NCI-H524 treated with DMSO at 0.1 percent for 48 hours (cell line): ENCODE measurements around the gene UBE2L3.
A peak's percentile ranks its signal among the peaks of the same experiment; 100 is the strongest.
"Not testable (repeated sequence)": the region's sequence is repeated elsewhere in the genome, so short reads cannot be mapped to it uniquely, and the experiment has no call there.

ENCODE experiments used
- DNase-seq: peaks from one replicate; lab custom pipeline; 2025; lab: John Stamatoyannopoulos, UW

UBE2L3 gene

GRCh38 chr22:21599053-21599893 is 31.8 kb downstream of the UBE2L3 start:
- DNase-seq = no peak

DNA sequence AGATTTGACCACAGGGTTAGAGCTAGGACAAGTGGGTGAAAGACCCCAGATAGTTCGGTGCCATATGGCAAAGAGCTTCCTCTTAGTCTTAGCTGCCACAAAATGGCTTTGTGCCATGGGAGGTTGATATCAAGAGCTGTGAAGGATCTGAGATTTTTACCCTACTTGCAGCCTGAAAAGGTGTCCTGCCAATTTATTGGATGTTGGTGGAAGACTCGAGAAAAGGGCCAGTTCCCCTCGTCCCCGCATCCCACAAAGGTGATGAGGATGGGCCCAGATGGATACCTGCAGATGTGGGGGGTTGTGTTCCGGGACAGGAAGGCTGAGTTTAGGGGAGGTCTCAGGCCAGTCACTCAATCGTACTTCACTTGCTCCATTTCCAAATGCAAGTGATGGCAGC is 35.1 kb downstream of the UBE2L3 start:
- DNase-seq = no peak

DNA sequence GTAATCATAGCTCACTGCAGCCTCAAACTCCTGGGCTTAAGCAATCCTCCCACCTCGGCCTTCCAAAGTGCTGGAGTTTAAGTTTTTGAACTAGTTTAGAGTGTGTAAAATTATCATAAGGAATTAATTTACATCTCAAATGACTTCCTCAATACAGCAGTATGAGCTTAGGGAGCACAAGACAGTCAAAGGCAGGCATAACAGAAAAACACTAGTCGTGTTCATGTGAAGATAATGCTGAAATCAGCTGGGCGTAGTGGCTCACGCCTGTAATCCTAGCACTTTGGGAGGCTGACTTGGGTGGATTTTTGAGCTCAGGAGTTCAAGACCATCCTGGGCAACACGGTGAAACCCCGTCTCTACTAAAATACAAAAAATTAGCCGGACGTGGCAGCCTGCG is 36.5 kb downstream of the UBE2L3 start:
- no peak for DNase-seq

- no peak for DNase-seq
Observed at GRCh38 chr22:21605887-21606564, 38.5 kb downstream of the UBE2L3 start.

GRCh38 chr22:21606775-21607174 is 39.3 kb downstream of the UBE2L3 start:
- DNase-seq = no peak

DNA sequence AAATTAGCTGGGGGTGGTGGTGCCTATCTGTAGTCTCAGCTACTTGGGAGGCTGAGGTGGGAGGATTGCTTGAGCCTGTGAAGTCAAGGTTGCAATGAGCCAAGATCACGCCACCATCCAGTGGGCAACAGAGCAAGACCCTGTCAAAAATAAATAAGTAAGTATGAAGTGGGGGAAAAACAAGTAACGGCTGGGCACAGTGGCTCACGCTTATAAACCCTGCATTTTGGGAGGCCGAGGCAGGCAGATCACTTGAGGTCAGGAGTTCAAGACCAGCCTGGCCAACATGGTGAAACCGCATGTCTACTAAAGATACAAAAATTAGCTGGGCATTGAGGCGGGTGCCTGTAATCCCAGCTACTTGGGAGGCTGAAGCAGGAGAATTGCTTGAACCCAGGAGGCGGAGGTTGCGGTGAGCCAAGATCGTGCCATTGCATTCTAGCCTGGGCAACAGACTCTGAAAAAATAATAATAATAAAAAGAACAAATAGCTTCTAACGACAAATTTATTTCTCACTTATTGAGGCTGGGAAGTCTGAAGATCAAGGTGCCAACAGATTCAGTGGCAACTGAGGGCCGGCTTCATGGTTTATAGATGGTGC is 42.1 kb downstream of the UBE2L3 start:
- not testable (repeated sequence) for DNase-seq

DNA sequence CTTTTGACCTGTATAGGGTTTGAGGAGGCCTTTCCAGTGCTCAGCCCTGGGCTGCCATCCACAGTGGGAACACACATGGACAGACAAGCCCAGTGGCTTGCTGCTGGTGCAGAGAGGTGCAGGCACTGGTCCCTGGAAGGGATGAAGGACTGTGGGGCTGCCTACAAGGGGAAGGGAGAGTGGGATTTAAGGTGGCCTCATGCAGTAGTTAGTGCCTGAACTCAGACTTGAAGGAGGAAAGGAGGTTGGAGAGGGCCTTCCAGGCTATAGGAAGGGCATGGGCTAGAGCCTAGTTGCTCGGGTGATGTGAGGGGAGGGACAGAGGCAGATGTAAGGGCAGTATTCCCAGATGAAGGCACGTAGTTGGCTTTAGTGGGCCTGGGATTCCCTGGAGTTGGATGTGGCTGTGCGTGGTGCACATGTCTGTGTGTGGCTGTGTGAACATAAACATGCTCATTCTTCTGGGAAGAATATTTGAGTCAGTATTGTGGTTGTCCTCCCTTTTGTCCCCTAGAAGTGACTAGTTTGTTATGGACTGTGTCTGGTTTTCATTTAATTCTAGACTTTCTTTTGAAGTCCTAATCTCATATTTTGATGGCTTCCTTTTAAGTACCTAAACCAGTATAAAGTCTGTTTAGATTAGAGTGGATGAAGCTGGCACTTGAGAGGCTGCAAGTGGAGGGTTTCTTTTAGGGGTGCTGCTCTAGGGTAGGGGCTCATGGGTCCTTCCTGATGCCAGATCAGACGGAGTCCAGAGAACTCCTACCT is 43.9 kb downstream of the UBE2L3 start:
- no peak for DNase-seq

DNA sequence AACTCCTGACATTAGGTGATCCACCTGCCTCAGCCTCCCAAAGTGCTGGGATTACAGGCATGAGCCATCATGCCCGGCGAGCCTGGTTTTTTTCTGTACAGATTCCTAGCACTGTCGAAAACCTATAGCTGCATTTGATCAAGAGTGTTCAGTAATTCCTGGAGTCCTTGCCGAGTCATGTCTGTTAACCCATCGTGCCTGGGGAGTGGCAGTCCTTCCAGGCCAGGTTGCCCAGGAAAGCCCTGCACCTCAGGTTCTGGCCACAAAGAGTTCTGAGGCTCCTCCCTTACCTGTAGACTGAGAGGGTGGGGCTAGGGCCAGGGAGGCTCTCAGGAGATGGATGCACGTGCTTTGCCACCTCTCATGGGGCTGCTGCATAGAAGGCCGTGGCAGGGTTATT is 45.3 kb downstream of the UBE2L3 start:
- DNase-seq = no peak

- DNase-seq = no peak
Observed at GRCh38 chr22:21613553-21614233, 46.2 kb downstream of the UBE2L3 start.

GRCh38 chr22:21615731-21616130 is 48.2 kb downstream of the UBE2L3 start:
- DNase-seq = no peak

GRCh38 chr22:21617337-21617736 is 49.8 kb downstream of the UBE2L3 start:
- DNase-seq = not testable (repeated sequence)

DNA sequence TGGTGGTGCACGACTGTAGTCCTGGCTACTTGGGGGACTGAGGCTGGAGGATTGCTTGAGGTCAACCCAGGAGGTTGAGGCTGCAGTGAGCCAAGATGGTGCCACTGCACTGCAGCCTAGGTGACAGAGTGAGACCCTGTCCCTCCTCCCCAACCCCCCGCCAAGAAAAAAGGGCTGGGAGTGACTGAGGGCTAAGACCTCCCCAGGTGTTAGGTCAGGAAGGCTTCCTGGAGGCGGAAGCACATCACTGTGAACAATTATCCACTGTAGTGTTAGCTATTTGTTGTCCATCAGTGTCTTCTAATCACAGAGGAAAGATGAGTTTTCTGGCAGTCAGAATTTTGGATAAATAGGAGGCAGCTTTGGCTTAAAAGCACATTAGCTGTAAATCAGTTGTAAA is 53.5 kb downstream of the UBE2L3 start:
- no peak for DNase-seq

- DNase-seq = no peak
Observed at GRCh38 chr22:21622011-21622918, 54.8 kb downstream of the UBE2L3 start.

DNA sequence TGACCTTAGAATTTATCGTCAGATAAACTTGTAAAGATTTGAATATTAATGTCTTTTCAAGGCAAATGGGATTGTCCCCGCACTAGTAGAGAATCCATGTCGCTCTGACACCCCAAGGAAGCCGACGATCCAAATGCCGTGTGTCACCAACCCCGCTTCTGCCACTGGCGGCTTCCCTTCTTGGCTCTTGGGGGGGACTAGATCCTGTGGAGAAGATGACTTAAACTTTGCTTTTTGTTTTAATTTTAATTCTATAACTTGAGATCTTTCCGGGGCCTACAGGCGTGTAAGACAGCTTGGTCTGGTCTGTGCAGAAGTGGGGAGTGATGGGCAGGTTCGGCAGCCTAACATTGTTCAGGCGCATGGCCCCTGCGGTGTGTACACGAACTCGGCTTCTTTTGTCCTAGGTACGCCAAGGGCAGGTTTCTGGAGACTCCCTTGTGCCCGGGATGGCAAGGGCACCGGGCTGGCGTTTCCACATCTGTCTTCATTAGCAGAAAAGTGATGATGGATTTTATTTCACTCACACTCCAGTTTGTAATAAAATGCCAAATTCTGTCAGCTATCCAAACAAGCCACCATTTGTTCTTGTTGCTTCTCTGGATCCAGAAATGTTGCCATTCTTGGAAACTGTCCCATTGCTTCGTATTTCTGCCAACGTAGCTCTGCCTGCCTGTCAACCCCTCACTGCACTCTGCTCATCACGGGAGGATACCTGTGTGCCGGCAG is 55.6 kb downstream of the UBE2L3 start:
- no peak for DNase-seq

DNA sequence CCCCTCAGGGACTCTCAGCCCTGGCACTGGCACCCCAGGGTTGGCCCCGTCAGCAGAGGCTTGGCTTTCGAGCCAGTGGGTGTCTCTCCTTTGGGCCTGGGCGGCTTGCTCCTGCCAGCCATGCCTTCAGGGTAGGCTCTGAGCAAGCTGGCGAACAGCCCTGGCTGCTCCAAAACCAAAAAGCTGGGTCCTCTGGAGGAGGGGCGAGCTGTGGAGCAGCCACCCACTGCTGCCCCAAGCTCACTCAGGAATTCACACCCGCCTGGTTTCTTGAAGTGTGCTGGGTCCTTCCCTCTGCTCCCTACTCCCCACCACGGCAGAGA is 56.1 kb downstream of the UBE2L3 start:
- DNase-seq = no peak

GRCh38 chr22:21624120-21624879 is 56.8 kb downstream of the UBE2L3 start:
- DNase-seq = no peak

- DNase-seq = no peak
Observed at GRCh38 chr22:21624880-21625791, 57.6 kb downstream of the UBE2L3 start.

DNA sequence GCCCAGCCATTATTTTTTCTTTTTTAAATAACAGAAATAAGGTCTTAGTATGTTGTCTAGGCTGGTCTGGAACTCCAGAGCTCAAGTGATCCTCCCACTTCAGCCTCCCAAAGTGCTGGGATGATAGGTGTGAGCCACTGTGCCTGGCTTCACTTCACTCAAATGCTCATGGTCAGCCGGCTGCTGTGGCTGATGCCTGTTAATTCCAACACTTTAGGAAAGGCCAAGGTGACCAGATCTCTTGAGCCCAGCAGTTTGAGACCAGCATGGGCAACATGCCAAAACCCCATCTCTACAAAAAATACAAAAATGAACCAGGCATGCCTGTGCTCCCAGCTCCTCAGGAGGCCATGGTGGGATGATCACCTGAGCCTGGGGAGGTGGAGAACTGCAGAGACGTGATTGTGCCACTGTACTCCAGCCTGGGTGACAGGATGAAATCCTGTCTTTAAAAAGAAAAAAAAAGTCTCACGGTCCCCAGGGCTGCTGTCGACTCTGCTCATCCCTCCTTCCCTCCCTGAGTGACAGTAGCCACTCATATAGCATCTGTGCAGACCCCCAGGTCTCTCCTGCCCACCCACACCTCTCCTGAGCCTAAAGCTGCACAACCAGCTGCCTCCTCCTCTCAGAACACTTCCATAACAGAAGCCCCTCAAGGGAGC is 58.7 kb downstream of the UBE2L3 start:
- peak; percentile 22 for DNase-seq
